ENCODE results near the gene TRIM24. TPM values are rescaled to one million over a fixed set of nuclear protein-coding genes. Genes with fewer than 3 reads are reported as not detected.

TRIM24 gene
- total RNA-seq, 1 donor from 2014 or later, result 116 TPM

- peaks cover 53% of the 10 kb centered on the region for H3K9me3 Mint-ChIP-seq
These were observed 95.6 kb downstream of the TRIM24 start for GRCh38 chr7:138555684-138556083.

GRCh38 chr7:138556771-138557484 lies 96.9 kb downstream of the TRIM24 start:
- Mint-ChIP-seq H3K36me3 (peaks cover 94% of the 10 kb centered on the region), H3K4me1 (no peaks in the 10 kb centered on the region), H3K9me3 (peaks cover 55% of the 10 kb centered on the region), H3K4me3 (no peak overlapping the region), H3K27ac (no peak overlapping the region), H3K27me3 (ENCODE audit: insufficient read depth, low read depth) (peaks cover 8% of the 10 kb centered on the region)
- Histone ChIP-seq H3K27ac (no peak overlapping the region), H3K4me3 (no peak overlapping the region), H3K9ac (no peak overlapping the region), H3K27me3 (peaks cover 5% of the 10 kb centered on the region), H3K9me3 (ENCODE audit: low read depth) (peaks cover 18% of the 10 kb centered on the region), H3F3A (ENCODE audit: low read depth) (peaks cover 23% of the 10 kb centered on the region), H3K4me2 (no peak overlapping the region), H3K4me1 (no peaks in the 10 kb centered on the region), H4K20me1 (ENCODE audit: low read depth) (no peaks in the 10 kb centered on the region), H2AFZ (replicated peaks) (no peak overlapping the region), H3K79me2 (ENCODE audit: low read depth) (peaks cover 84% of the 10 kb centered on the region), H3K36me3 (peaks cover 54% of the 10 kb centered on the region)
- TF ChIP-seq EZH2 (IDR thresholded peaks at IDR 0.05) (no peak), EZH2phosphoT487 (IDR thresholded peaks at IDR 0.05) (no peak), CTCF (IDR thresholded peaks at IDR 0.05) (no peak)
- no peak for DNase-seq (ENCODE audit: low spot score)

More at GRCh38 chr7:138555684-138556083, 95.6 kb downstream of the TRIM24 start:
- peaks cover 66% of the 10 kb centered on the region for H3K36me3 ChIP-seq
- peaks cover 6% of the 10 kb centered on the region for H3K27me3 Mint-ChIP-seq (ENCODE audit: insufficient read depth, low read depth)
- H3K27ac ChIP-seq, result no peak overlapping the region
- H3K4me3 ChIP-seq, result no peak overlapping the region
- no peak for DNase-seq (ENCODE audit: low spot score)
- H3K9ac ChIP-seq, result no peak overlapping the region
- H3K27me3 ChIP-seq, result peaks cover 5% of the 10 kb centered on the region
- peaks cover 92% of the 10 kb centered on the region for H3K36me3 Mint-ChIP-seq
- peaks cover 85% of the 10 kb centered on the region for H3K79me2 ChIP-seq (ENCODE audit: low read depth)
- no peak overlapping the region for H3K4me3 Mint-ChIP-seq
- no peak overlapping the region for H3K4me2 ChIP-seq
- TF ChIP-seq EZH2phosphoT487 (IDR thresholded peaks at IDR 0.05) (no peak), CTCF (IDR thresholded peaks at IDR 0.05) (no peak), EZH2 (IDR thresholded peaks at IDR 0.05) (no peak)
- no peaks in the 10 kb centered on the region for H3K4me1 ChIP-seq
- H3F3A ChIP-seq (ENCODE audit: low read depth), result peaks cover 19% of the 10 kb centered on the region
- no peak overlapping the region for H2AFZ ChIP-seq (replicated peaks)
- no peaks in the 10 kb centered on the region for H3K4me1 Mint-ChIP-seq
- H3K27ac Mint-ChIP-seq, result no peak overlapping the region
- H4K20me1 ChIP-seq (ENCODE audit: low read depth), result no peaks in the 10 kb centered on the region
- H3K9me3 ChIP-seq (ENCODE audit: low read depth), result peaks cover 18% of the 10 kb centered on the region

GRCh38 chr7:138559448-138559847 lies 99.4 kb downstream of the TRIM24 start:
- no peak overlapping the region for H3K27ac ChIP-seq
- peaks cover 5% of the 10 kb centered on the region for H3K27me3 ChIP-seq
- TF ChIP-seq EZH2 (IDR thresholded peaks at IDR 0.05) (no peak), EZH2phosphoT487 (IDR thresholded peaks at IDR 0.05) (no peak), CTCF (IDR thresholded peaks at IDR 0.05) (no peak)
- Mint-ChIP-seq H3K36me3 (peaks cover 92% of the 10 kb centered on the region), H3K4me3 (no peak overlapping the region), H3K4me1 (no peaks in the 10 kb centered on the region), H3K27ac (no peak overlapping the region), H3K27me3 (ENCODE audit: insufficient read depth, low read depth) (peaks cover 8% of the 10 kb centered on the region), H3K9me3 (peaks cover 57% of the 10 kb centered on the region)
- H3K4me1 ChIP-seq, result no peaks in the 10 kb centered on the region
- no peaks in the 10 kb centered on the region for H4K20me1 ChIP-seq (ENCODE audit: low read depth)
- no peak overlapping the region for H3K4me2 ChIP-seq
- H3K4me3 ChIP-seq, result no peak overlapping the region
- H3F3A ChIP-seq (ENCODE audit: low read depth), result peaks cover 26% of the 10 kb centered on the region
- peaks cover 58% of the 10 kb centered on the region for H3K36me3 ChIP-seq
- no peak for DNase-seq (ENCODE audit: low spot score)
- H3K9ac ChIP-seq, result no peak overlapping the region
- H3K79me2 ChIP-seq (ENCODE audit: low read depth), result peaks cover 63% of the 10 kb centered on the region
- no peak overlapping the region for H2AFZ ChIP-seq (replicated peaks)
- peaks cover 18% of the 10 kb centered on the region for H3K9me3 ChIP-seq (ENCODE audit: low read depth)

All from neural progenitor cell (in vitro differentiated cells).